ENCODE measurements around the gene SOAT2.
A peak's percentile ranks its signal among the peaks of the same experiment; 100 is the strongest.

DNA sequence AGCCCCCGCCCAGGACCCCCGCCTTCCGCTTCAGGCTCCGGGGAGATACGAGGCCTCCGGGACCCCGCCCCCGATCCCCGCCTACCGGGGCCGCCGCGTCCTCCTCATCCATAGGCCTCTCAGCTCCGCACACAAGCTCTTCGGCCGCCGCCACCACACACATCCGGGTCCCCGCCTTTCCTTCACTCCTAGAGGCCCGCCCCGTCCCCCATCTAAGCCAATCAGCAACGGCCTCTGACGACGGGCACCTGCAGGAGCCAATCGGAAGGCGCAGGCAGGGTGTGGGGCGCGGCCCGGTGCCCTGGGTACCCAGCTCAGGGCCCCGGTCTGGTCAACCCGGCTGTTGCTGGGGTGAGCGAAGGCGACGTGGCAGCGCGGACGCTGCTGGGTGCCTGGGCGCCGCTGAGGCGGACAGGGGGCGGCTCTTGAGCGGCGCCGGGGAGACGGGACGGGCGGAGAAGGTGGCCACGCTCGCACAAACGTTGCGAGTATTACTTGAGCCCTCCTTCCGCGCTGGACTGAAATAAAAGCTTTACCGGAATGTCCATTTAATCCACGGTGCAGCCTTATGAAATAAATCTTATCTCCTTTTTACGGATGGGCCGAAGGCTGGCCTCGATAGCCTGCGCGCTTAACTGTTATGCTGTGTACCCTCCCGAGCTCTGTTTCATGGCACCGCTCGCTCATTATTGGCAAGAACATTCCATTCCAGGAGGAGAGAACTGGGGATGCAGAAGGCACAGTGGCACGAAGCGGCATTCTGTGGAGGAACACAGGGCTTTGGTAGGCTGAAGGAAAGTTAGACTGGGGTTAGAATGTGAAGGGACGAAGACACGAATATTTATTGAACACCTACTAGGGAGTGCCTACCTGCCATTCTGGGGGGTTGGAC lies 23.8 kb upstream of the SOAT2 start, which contains the start of gene SPRYD3:
- TF ChIP-seq, protein P1, sequence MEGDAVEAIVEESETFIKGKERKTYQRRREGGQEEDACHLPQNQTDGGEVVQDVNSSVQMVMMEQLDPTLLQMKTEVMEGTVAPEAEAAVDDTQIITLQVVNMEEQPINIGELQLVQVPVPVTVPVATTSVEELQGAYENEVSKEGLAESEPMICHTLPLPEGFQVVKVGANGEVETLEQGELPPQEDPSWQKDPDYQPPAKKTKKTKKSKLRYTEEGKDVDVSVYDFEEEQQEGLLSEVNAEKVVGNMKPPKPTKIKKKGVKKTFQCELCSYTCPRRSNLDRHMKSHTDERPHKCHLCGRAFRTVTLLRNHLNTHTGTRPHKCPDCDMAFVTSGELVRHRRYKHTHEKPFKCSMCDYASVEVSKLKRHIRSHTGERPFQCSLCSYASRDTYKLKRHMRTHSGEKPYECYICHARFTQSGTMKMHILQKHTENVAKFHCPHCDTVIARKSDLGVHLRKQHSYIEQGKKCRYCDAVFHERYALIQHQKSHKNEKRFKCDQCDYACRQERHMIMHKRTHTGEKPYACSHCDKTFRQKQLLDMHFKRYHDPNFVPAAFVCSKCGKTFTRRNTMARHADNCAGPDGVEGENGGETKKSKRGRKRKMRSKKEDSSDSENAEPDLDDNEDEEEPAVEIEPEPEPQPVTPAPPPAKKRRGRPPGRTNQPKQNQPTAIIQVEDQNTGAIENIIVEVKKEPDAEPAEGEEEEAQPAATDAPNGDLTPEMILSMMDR (IDR thresholded peaks at IDR 0.05): peak in 1 of 4 experiments; percentile 6
- peak; percentile 86 to 90 for TF ChIP-seq POLR2A (IDR thresholded peaks at IDR 0.05)

Data from uterus (tissue), 2 donors.